ENCODE results near the gene XRCC6. TPM values are rescaled to one million over a fixed set of nuclear protein-coding genes. Genes with fewer than 3 reads are reported as not detected.

Gene XRCC6
- total and polyA plus RNA-seq, 2 of the 13 experiments (the other 11 are each of a cell fraction or from before 2014, with no cell fraction given): 124 to 625 TPM

- TF ChIP-seq AHR (CRISPR knock-in tag; IDR thresholded peaks at IDR 0.05): no peak
- no peak for TF ChIP-seq NFYC (CRISPR knock-in tag; IDR thresholded peaks at IDR 0.05)
- 0 out of 2 replicates have a peak, but pooled peaks have one; percentile 57 for TF ChIP-seq ZNF703 (CRISPR knock-in tag; IDR thresholded peaks at IDR 0.05; ENCODE audit: borderline replicate concordance)
- TF ChIP-seq RORA (CRISPR knock-in tag; IDR thresholded peaks at IDR 0.05): no peak
- no peak for TF ChIP-seq FOXO4 (CRISPR knock-in tag; conservative IDR thresholded peaks at IDR 0.05)
- peak; percentile 88 for TF ChIP-seq TAF15 (IDR thresholded peaks at IDR 0.05; ENCODE audit: low read depth, low read length, poor library complexity, severe bottlenecking)
- TF ChIP-seq MTA3 (CRISPR knock-in tag; IDR thresholded peaks at IDR 0.05): no peak
- no peak for TF ChIP-seq GTF2F1 (IDR thresholded peaks at IDR 0.05; ENCODE audit: low read length)
- TF ChIP-seq ZFP82 (CRISPR knock-in tag; IDR thresholded peaks at IDR 0.05; ENCODE audit: borderline replicate concordance): peak; percentile 42; the same call in 1 of the 2 replicates
- TF ChIP-seq GATAD2A (CRISPR knock-in tag; IDR thresholded peaks at IDR 0.05): 0 out of 2 replicates have a peak, but pooled peaks have one; percentile 36
- TF ChIP-seq POLR2AphosphoS2 (IDR thresholded peaks at IDR 0.05; ENCODE audit: low read depth, low read length): no peak
- TF ChIP-seq GPN1 (CRISPR knock-in tag; IDR thresholded peaks at IDR 0.05; ENCODE audit: borderline replicate concordance): no peak
- TF ChIP-seq ARNT (IDR thresholded peaks at IDR 0.05): no peak
- TF ChIP-seq CEBPZ (IDR thresholded peaks at IDR 0.05; ENCODE audit: low read length): no peak
- TF ChIP-seq TCF12 (IDR thresholded peaks at IDR 0.05): no peak
- TF ChIP-seq TCF12 (CRISPR knock-in tag; IDR thresholded peaks at IDR 0.05): peak; percentile 74; the same call in 1 of the 2 replicates
- peak; percentile 81; the same call in 1 of the 2 replicates for TF ChIP-seq ZNF235 (CRISPR knock-in tag; IDR thresholded peaks at IDR 0.05; ENCODE audit: borderline replicate concordance)
- no peak for TF ChIP-seq CREB1 (IDR thresholded peaks at IDR 0.05)
- no peak for TF ChIP-seq CREB1 (CRISPR knock-in tag; IDR thresholded peaks at IDR 0.05)
- TF ChIP-seq LRRFIP1 (CRISPR knock-in tag; conservative IDR thresholded peaks at IDR 0.05): no peak
- no peak for TF ChIP-seq ZNF24 (IDR thresholded peaks at IDR 0.05)
- no peak for TF ChIP-seq BRCA1 (CRISPR knock-in tag; IDR thresholded peaks at IDR 0.05)
- TF ChIP-seq ZNF777 (CRISPR knock-in tag; IDR thresholded peaks at IDR 0.05): peak; percentile 63
- peak; percentile 72; the same call in 1 of the 2 replicates for TF ChIP-seq ZNF253 (CRISPR knock-in tag; IDR thresholded peaks at IDR 0.05; ENCODE audit: borderline replicate concordance)
- TF ChIP-seq ZNF20 (CRISPR knock-in tag; IDR thresholded peaks at IDR 0.05): no peak
- TF ChIP-seq ZSCAN21 (CRISPR knock-in tag; IDR thresholded peaks at IDR 0.05; ENCODE audit: borderline replicate concordance): peak; percentile 32; the same call in 1 of the 2 replicates
- 0 out of 2 replicates have a peak, but pooled peaks have one; percentile 35 for TF ChIP-seq FOXK1 (CRISPR knock-in tag; IDR thresholded peaks at IDR 0.05; ENCODE audit: borderline replicate concordance, low read depth)
Measured at GRCh38 chr22:41620589-41621098, 451 bp upstream of the XRCC6 start, which contains the start of gene DESI1 (continued).
